HUDEP-2 (cell line): Measurements from ENCODE around the gene MBD2.
A peak's percentile ranks its signal among the peaks of the same experiment; 100 is the strongest.

Source experiments
- DNase-seq, 76 experiments: peaks; one replicate each; lab custom pipeline; 2025; ENCODE audit not compliant: unreplicated experiment in 76 of 76; lab: John Stamatoyannopoulos, UW

Gene MBD2

DNA sequence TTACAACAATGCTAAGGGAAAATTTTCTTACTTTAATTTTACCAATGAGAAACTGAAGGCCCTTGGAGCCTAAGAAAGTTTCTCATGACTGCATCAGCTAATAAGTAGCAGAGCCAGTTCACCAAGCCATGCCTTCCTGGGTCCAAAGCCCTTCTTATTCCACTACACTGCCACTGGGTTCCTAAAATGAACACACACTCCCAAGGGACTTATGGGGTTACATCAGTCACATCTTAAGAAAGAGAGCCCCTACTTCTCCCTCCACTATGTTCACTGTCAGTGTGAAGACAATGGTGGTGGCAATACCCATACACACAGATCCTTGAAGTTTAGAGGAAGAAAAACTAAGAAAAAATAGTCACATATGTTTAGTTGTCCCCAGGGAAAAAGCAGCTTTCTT, 20.6 kb downstream of the MBD2 start:
- DNase-seq: no peak

DNA sequence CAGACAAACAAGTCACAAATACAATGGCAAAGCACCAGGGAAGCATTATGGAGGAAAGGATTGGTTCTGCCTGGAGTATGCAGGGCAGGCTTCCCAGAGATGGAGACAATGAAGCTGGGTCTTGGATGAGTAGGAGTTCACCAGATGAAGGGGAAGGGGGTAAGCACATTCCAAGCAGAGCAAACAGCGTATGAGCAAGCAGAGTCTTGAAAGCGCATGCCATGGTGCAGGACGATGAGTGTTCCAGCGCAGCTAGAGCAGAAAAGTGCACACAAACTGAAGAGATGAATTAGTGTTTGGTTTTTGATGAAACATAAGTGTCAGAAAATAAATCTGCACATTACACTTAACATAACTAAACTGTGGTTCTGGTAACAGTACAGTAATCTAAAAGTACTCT, 21.6 kb downstream of the MBD2 start:
- no peak for DNase-seq

DNA sequence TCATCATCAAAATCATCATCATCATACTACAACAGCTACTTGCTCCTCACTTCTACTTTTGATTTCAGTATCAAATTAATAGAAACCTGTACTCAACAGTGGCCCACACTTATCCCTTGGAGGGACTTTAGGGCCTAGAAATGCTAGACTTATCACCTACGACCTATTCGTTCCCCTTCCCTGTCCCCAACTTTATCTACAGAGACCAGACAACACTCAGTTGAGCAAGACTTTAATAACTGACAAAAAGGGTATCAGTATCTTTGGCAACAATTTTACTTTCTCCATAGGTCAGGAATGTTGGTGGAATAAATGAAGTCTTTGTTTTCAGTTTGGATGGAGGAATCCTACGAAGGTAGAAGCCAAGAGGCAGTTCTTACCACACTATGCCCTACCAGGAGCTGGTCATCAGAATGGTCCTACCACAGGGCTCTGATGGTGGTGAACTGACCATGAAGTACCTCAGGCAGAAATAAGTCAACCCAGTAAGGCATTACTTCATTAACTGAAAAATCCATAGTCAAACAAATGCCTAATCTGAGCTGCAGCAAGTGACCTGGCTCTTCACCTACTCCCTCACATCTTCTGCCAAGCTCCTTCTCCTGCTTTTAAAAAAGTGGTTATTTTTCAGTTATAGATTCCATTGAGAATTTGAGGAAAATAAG, 26.6 kb downstream of the MBD2 start:
- peak in 12 of 76 experiments; percentile 3 to 62 (median 29) for DNase-seq

DNA sequence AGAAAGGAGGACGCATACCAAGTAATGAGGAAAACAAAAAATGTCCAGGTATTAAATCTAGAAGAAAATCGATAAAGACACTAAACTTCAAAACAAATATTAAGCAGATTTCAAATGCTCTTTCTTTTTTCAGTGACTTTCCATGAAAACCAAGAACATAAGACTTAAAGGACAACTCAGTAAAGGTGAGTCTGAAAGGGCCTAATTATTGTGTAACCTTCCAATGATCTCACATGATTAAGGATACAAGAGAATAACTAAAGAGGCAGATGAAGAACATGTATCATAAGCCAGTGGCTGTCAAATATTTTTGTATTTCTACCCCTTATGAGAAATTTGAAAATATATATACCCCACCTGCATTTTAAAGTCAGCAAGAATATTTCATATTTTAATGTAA, 30.7 kb downstream of the MBD2 start:
- DNase-seq: no peak

DNA sequence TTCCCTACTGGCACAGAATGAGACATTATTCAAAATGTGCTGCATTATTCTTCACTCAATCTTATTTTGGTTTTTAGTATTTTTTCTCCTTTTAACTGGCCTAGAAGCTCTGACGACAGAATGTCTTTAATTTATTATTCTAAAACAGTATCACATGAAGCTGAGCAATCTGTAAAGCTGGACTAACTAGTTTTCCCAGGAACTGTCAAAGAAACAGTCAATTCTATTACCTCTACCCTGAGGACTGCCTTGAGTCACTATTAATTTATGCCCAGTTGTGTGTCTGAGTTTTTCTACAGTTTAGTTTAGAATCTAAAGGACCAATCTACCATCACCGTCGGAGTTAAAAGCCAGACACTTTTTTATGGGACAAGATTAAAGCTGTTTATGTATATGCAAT, 31.6 kb downstream of the MBD2 start:
- no peak for DNase-seq

DNA sequence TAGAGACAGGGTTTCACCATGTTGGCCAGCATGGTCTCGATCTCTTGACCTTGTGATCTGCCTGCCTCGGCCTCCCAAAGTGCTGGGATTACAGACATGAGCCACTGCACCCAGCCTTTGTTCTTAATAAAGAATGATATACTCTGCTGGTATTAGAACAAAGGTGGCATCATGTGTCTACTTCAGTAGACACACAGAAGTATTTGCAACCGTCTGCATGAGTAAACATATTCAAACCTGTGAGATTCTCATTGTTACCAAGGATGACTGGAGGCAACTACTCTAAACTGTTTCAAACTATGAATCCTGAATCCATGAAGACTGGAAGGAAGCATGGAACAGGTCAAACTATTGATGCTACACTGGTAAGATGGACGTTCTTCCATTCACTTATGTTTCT, 32.1 kb downstream of the MBD2 start:
- no peak for DNase-seq

DNA sequence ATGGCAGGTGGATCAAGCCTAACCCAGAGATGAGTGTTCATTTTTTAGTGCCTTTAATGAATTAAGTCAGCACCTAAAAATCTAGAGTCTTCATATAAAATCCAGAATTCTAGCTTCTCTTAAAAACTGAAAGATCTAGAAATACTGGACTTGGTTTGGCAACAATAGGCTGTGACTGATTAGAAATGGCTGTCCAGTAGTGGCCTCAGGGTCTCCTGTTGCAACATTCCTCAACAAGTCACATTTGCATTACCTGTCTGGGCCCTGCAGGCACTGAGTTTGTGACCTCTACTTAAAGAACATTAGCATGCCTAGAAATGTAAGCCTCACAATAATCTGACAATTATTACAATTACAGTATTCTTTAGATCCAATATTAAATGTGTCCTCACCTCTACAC, 33.1 kb downstream of the MBD2 start:
- DNase-seq: no peak

DNA sequence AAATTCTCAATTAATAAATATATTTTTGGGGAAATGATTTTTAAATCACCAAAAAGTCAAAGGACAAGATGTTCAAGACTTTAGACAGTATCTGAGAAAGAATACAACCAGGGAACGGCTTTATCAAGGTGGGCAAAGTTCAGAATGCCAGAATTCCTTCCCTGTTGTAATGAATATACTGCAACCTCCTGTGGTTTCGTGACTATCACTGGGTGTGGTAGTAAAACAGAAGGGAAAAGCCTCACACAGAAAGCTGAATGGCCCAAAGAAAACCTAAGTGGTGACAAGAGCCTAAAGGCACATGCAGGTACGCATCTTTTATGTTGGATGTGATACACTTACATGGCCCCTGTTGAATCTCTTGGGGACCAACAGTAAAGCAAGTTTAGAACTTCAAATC, 37.1 kb downstream of the MBD2 start:
- DNase-seq: no peak

DNA sequence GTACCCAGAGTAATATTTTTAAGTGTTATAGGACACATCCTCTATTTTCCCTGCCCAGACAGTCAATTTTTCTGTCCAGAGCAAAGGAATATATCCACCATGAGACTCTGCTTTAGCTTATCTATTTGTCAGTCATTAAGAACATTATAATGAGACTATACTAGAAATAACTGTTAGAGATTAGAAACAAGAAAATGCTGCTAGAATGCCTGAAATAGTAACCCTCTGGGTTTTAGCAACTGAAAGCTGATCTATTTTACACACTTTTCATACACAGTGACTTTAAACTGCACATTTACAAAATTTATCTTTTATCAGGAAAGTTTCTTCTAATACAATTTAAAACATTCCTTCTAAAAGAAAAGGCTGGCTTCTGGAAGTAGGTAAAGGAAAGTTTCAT, 39.6 kb downstream of the MBD2 start:
- no peak for DNase-seq

DNA sequence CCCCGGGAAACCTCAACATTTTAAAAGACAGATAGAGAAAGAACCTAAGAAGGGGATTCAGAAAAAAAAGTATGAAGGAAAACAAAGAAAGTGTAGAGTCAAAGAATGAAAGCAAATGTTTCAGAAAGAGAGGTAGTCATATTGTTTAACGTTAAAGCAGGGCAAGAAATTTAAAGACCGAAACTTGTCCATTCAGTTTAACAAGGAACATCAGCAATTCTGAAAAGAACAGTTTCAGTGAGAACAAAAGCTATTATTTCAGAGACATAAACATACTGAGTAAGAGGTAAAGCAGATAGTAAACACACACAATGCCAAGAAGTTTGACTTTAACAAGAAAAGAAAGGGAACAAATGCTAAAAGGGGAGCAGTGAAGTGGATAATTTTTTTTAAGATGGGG, 41.1 kb downstream of the MBD2 start:
- DNase-seq: no peak

DNA sequence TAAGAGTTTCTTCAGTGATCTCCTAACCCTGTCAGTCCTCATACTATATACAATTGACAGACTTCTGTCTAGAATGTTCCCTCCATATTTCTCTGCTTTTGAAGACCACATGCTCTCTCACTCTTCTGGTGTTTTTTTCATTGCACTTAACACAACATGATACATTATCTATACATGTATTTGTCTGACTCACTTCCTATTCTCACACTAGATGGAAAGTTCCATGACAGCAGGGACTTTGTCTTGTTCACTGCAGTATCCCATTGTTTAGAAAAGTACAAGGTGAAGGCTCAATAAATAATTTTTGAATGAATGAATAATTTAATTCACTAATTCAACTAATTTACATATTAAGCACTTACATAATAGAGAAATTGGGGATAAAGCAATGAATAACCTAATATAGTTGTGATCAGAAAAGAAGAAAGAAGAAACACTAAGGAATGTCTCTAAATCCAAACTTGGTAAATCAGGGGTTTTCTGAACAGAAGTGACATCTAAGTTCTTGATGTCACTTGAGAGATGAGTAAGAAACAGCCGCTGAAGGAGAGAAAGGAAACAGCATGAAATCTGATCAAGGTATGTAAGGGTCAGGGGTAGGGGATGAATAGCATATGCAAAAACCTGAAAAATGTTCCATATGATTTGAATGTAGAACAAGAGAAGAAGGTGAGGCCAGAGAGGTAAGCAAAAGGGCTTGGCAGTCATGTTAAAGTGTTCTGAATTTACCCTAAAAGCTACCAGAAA, 42.4 kb downstream of the MBD2 start:
- peak in 6 of 76 experiments; percentile 7 to 57 (median 22) for DNase-seq

DNA sequence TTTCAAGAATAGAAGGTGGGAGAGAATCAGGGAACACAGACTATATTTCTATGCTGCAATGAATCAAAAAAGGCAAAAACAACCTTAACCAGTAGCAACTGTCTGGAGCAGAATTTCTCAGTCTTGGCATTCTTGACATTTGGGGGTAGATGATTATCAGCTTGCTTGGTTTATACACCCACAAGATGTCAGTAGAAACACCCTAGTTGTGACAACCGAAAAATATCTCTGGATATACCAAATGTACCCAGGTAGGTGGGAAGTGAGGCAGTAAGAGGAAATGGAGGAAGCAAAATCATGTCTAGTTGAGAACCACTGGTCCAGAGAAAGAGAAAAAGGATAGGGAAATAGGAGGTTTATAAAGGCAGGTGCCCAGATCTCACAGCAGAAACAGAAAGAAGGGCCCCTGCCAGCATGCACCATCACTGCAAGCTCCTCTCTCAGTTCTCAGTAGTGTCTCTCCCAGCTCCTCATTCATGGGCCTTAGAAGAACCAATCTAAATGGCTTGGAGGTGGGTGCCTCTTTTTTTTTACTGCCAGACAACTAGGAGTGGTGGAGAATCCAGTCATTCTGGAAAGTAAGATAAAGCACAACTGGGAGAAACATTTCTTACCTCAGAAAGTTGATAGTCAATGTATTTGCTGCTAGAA, 50.4 kb downstream of the MBD2 start:
- DNase-seq: peak in 18 of 76 experiments; percentile 4 to 55 (median 28)

DNA sequence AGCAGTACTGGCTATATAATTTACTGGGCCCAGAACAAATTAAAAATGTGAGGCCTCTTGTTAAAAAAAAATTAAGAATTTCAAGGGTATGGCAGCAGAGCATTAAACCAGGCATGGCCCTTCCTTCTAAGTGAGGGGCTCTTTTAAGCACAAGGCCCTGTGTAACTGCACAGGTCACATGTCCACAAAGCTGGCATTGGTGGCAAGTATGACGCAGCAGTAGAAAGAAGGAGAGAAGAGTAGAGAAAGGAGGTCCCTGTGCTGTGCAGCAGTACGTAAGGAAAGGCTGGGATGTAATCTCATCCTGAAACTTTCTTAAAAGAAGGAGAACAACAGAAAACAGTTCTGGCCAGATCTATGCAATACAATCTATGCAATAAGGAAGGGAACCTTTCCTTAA, 51.2 kb downstream of the MBD2 start:
- DNase-seq: peak in 1 of 76 experiments; percentile 45

DNA sequence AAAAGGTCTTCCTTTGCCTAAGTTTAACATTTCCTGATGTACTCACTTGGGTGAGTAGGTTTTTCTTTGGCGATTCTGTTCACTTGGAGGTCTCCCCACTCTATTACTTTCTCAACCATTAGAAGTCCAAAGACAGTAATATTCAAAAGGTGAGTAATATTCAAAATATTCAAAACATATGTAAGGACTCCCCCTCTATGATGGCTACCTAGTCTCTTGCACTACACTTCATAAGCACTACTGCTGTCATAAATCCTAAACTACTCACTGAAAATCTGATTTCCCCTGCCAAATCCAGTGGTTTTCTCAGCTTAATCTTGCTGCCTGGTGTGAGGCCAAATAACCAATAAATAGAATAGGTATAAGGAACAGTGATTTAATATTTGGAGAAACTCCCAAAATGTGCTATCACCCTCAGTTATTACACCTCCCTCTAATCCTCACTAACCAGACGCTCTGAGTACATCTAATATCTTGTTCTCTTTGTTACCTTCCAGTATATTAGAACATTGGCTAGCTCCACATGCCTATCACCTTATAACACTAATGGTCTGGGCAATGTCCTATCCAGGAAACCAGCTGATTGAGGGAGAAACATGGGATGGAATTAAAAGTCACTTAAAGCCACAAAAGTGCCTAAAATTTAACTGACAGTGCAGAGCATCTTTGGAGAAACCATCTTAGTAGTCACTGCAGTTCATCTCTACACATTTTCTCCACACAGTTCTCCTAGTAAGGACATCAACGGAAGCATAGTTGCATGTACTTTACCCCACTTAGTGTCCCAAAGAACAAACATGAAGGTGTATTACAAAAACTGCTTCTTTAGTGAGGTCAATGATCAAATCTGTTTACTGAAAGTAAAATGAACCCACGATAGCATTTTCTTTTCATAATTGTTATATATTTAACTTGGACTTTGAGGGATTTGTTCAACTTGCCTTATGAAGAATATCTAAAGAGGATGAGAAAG, 54.8 kb downstream of the MBD2 start:
- no peak for DNase-seq

DNA sequence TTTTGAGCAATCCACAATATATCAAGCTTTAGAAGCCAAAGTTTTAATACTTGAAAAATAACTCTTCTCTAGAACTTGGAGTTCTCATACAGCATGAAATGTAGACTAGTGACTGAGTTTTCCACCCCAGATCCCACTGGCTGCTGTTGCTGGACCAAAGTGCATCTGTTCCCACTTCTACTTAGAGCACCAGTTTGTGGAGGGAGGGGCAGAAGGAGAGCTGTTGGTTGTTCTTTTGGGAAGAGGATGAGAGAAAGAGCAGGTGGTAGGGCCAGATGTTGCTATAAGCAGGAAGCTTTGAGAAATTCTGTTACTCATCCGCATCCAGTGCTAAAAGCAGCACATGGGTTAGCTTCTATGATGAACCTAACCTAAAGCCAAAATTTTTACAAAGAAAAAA, 59.0 kb downstream of the MBD2 start:
- no peak for DNase-seq

DNA sequence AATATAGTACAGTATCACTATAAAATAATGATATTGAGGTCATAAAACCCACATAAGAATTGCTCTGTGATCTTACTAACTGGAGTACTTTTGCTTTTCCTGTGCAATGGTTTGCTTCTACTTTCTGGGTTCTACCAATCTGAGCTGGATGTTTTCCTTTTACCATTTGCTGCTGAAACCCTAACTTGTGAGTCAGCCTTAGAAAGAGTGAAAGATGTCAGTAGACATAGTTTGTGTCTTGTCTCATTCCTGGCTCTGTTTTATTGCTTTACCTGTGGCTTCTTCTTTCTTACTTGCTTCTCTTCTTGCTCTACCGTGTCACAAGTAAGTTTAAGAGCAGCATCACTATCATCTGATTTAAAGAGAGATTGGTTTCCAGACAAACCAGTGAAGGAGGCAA, 61.0 kb downstream of the MBD2 start:
- DNase-seq: no peak

DNA sequence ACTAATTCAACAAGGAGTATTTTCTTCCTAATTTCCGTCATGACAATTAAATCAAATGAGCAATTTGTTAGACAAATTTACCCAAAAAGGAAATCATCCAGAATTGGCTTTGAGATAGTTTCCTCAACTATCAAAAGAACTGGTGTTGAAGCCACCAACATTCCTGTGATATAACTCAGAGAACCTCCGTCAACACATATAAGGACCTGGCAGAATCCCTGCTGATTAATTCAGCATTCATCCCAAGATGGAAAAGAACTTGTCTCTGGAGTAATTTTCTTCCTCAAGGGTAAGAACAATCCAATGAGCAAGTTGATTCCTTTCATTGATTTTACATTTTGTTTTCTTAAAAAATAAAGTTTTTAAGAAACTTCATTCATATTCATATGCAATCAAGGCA, 62.0 kb downstream of the MBD2 start:
- no peak for DNase-seq

DNA sequence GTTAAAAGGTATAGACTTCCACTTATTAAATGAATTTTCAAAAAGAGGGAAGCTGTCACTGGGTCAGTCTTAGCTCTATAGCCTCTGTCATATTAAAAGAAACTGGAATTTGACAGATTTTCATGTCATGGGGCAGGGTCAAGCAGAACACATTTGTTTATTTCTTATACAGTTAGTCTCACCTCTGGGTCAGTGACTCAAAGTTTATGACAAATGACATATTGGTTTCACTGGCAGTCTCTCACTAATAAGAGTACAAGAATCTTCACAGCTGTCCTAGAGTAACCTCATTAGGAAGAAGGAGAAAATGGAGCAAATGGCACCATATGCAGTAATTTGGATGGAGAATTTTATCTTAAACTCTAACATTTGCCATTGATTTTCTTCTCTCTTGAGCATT, 63.2 kb downstream of the MBD2 start:
- no peak for DNase-seq

DNA sequence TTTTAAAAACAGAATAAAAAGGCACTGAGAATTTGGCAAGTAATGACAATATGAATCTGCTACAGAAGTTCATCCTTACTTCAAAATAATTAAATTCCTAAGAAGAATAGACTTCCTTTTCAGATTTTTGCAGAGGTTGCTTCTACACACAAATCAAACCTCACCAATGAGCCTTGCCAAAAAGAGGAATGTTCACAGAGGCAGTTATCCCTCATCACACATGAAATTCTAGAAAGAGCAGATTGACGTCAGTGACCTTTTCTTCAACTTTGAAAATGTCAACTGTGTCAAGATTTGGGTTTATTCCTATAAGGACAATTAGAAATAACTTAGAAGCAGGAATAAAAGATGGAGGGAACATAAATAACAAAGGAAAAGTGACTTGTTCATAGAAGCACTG, 64.6 kb downstream of the MBD2 start:
- no peak for DNase-seq

DNA sequence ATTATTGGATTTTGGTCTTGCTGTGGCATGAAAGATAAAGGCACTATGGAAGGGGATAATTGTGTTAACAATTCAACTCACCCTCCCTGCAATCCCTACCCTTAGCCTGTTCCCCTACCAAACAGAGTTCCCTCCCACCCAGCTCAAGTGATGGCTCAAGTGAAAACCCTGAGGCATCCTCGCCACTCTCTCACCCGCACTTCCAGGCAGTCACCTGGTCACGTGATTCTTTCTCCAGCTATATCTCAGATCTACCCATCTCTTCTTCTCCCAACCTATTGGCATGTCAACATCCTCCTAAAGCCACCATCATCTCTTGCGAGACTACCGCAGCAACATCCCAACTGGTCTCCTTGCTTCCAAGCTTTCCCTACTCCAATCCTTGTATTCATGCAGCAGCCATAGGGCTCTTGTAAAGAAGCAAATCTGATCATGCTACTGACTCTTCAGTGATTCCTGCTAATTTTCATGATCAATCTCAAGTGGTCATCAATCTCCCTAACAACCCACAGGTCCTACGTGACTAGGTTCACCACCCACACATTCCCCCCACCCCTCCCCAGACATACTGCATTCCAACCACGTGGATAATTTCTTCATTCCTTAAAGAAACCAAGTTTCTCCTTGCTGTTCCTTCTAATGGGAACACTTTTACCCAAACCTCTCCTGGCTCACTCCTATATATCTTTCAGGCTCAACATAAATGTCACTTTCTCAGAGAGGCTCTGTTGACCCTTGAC, 66.7 kb downstream of the MBD2 start:
- no peak for DNase-seq
